ENCODE measurements around the gene TMPRSS7.

DNA sequence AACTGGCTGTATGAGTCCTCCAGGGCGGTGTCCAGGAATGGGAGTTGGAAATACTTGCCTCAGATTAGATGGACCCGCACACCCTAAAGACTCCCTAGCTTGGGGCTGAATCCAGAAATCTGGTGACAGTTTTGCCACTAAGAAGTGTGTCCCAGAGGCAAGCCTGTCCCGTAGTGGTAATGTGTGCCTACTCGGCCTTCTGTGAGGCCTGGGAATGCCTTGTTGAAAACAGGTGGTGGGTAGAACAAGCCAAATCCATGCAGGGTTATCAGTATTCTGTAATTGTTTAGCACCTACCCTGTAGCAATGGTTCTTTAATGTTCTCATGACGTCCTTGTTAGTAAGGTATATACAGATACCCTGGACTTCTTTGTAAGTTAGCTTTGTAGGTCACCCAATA, 53.2 kb downstream of the TMPRSS7 start:
- TF ChIP-seq, protein P1, sequence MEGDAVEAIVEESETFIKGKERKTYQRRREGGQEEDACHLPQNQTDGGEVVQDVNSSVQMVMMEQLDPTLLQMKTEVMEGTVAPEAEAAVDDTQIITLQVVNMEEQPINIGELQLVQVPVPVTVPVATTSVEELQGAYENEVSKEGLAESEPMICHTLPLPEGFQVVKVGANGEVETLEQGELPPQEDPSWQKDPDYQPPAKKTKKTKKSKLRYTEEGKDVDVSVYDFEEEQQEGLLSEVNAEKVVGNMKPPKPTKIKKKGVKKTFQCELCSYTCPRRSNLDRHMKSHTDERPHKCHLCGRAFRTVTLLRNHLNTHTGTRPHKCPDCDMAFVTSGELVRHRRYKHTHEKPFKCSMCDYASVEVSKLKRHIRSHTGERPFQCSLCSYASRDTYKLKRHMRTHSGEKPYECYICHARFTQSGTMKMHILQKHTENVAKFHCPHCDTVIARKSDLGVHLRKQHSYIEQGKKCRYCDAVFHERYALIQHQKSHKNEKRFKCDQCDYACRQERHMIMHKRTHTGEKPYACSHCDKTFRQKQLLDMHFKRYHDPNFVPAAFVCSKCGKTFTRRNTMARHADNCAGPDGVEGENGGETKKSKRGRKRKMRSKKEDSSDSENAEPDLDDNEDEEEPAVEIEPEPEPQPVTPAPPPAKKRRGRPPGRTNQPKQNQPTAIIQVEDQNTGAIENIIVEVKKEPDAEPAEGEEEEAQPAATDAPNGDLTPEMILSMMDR (optimal IDR thresholded peaks at IDR 0.05 in 1 of 3, IDR thresholded peaks at IDR 0.05 in 1 of 3, conservative IDR thresholded peaks at IDR 0.05 in 1 of 3; ENCODE audit: extremely low read depth in 1 of 3, insufficient read depth in 2 of 3, low read length in 3 of 3): no peak
- no peak for TF ChIP-seq EZH2 (IDR thresholded peaks at IDR 0.05; ENCODE audit: low read length)
